HG03521 (cell line): ENCODE data around the gene DNAH8.
"Not testable (repeated sequence)": the region's sequence is repeated elsewhere in the genome, so short reads cannot be mapped to it uniquely, and the experiment has no call there.

ENCODE experiments used
- ATAC-seq: cut with Tn5 transposase; IDR thresholded peaks from one replicate; pipeline ENCODE4 v1.9.1; 2021; ENCODE audit warnings: mild to moderate bottlenecking, moderate library complexity; ENCODE audit not compliant: unreplicated experiment

The DNAH8 gene

GRCh38 chr6:38882157-38882556 lies 167.0 kb downstream of the DNAH8 start:
- no peak for ATAC-seq

- ATAC-seq: no peak
Measured at GRCh38 chr6:38897507-38897906, 182.4 kb downstream of the DNAH8 start.

DNA sequence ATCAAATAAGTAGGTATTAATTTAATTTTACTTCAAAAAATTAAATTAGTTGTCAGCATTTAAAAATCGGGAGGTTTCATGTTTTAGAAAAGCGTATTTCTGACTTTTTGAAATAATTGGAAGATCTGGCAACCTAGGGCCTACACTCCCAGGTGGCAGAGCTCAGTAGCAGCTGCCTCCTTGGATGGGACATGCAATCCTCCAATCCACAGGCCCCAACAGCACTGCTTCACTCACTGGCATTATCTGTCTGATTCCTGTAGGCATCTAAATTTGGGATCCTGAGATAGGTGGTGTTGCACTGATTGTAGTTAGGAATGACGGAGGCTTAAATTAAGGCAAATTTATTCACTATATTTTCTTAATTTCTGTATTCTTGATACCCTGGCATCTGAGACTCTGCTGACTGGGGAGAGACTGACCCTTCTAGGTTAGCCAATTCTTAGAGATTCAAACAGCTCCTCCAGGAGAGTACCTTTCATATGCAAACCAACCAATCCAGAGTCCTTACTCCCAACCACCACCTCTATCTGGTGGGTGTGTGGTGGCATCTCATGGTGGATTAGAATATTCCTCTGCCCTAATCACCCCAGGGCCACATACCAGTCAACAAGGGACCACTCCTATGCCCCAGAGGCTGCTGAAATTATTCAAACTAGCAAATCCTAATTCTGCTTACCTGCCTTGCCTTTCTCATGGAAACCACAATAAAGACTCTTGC lies 186.9 kb downstream of the DNAH8 start:
- ATAC-seq: no peak

DNA sequence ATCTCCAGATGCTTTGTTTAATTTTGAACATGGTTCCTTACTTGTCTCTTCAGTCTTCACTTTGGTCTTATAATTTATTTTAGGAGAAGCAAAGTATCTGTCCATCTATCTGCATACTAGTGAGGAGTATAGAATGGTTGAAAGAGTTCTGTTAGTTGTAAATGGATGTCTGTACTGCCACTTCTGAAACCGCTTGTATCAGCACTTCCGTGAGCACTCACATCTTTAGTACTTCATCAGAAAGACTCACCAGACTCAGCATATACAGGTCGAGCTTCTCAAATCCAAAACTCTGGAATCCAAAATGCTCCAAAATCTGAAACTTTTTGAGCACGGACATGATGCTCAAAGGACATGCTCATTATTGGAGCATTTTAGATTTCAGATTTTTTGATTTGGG lies 191.5 kb downstream of the DNAH8 start:
- no peak for ATAC-seq

DNA sequence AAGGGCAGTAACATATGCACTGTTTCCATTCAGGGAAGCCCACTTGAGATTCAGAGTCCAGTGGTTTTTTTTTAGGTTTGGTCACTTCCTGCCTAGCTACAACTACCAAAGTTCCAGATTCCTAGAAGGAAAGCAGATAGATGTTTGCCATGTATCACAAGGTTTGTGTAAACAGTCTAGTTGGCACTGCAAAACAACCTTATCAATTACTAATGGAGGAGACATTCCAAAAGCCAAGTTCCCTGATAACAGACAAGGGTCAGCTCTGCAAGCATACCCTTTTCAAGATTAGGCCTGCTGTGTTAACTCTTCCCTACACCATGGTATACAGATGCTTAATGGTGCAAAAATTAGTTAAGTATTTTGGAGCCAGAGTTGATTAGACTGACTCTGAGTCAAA lies 192.2 kb downstream of the DNAH8 start:
- no peak for ATAC-seq

DNA sequence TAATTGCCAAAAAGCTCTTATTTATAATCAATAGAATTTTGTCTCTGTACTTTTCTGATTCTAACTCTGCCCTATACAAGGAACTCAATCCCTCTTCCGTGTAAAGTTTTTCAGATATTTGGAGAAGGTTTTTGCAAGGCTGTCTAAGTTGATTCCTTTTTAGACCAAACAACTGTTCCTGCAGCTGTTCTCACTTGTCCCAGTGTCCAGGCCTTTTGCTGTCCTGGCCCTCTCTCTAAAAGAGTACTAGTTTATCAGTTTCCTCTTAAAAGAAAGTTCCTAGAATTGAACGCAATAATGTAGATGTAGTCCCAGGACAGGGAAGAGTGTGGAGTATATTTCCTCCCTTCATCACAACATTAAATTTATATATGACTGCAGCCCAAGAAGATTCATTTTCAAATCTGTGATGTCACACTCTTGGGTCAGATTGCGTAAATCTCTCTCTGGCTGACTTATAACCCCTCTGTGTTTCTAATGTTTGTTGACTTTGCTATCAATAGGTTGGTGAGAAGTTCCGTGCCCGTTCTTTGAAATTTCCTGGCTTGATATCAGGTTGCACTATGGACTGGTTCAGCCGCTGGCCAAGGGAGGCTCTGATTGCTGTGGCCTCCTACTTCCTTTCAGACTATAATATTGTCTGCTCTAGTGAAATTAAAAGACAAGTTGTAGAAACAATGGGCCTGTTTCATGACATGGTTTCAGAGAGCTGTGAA lies 194.1 kb downstream of the DNAH8 start:
- no peak for ATAC-seq

DNA sequence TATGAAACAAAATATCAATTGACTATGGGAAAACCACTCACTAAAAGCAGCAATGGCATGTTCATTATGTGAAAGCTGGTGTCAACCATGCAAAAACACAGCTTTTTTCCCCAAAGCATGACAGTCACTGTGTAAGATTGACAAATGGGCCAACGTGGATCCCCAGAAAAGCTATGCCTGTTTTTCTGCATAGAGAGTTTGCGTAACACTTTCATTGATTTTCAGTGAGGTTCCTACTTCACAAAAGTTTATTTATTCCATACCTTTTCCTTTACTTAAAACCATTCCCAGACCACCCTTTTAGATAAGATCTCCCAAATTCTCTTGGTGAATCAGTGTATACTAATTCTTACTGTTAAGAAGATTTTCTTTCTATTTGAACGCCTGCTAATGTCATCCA lies 195.1 kb downstream of the DNAH8 start:
- no peak for ATAC-seq

- ATAC-seq: no peak
Measured at GRCh38 chr6:38912378-38912777, 197.3 kb downstream of the DNAH8 start.

- no peak for ATAC-seq
Measured at GRCh38 chr6:38915205-38915925, 200.3 kb downstream of the DNAH8 start.

DNA sequence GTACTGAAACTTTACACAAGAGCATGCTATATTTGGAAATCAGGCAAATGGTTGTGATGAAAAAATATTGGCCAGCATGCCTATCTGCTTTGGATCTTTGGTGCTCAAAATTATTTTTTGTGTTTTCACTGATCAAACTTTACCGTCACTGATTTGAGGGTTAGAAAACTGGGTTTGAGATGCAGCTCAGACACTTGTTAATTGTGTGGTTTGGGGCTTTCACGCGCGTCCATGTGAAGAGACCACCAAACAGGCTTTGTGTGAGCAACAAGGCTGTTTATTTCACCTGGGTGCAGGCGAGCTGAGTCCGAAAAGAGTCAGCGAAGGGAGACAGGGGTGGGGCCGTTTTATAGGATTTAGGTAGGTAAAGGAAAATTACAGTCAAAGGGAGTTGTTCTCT lies 206.4 kb downstream of the DNAH8 start:
- ATAC-seq: not testable (repeated sequence)

GRCh38 chr6:38924791-38925509 lies 209.8 kb downstream of the DNAH8 start:
- ATAC-seq: no peak

DNA sequence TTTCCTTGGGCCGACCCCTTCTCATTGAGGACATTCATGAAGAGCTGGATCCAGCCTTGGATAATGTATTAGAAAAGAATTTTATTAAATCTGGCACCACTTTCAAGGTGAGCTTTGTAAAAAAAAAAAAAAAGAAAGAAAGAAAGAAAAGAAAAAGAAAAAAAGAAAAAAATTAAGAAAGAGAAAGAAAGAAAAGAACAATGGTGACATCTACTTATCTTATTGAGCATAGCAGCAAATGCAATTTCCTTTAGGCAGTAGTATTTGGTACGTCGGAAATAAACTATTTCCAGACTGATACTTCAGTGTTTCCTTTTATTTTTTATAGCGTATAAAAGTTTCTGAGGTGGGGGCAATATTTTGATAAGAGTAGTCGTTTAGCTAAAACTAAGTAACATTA lies 214.4 kb downstream of the DNAH8 start:
- ATAC-seq: no peak

DNA sequence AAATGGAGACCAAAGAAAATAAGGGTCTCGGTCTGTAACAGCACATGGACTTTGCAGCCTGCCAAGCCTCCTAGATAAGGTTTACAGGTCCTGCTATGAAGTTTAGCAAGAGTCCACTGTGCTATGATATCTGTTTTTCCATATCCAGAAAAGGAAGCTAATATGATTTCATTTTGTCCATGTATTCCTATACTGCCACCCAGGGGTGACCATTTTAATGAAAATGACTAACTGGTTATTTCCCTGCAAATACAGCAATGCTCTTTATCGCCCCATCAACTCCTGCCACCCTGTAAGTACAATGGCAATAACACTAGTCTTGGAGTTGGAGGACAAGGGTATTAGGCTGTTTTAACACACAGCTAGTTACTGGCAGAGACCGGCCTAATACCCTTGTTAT lies 218.3 kb downstream of the DNAH8 start:
- no peak for ATAC-seq

DNA sequence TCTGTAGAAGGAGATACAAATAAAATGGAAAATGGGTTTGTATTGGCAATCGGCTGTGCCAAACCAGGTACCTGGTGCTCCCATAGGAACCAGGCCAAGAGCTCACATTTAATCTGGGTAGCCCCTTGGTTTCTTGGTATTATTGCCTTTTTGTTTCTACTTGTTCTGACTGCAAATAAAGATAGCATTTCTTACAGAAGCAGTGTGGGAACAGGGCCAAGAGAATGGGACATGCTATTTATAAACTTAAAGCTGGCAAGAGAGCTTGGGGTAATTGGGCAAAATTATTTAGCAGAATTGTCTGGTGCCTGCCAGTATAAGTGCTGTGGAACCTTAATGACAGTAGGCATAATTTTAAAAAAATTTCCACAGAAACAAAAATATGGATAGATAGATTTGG lies 219.9 kb downstream of the DNAH8 start:
- ATAC-seq: no peak

DNA sequence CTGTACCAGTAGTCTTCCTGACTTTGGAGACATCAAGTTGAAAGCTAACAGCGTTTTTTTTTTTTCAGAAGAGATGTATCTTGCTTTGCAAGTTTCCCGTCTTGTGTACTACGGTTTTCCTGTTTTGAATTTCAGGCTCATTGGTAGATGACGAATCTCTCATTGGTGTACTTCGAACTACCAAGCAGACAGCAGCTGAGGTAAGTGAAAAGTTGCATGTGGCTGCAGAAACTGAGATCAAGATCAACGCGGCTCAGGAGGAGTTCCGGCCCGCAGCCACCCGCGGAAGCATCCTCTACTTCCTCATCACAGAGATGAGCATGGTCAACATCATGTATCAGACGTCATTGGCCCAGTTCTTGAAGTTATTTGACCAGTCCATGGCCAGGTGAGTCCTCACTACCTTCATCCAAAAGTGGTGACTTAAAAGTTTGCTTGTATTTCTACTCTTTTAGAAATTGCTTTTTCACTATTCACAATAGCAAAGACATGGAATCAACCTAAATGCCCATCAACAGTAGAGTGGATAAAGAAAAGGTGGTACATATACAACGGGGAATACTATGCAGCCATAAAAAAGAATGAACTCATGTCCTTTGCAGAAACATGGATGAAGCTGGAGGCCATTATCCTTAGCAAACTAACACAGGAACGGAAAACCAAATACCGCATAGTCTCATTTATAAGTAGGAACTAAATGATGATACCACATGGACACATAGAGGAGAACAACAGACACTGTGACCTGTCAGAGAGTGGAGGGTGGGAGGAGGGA lies 222.9 kb downstream of the DNAH8 start:
- no peak for ATAC-seq

GRCh38 chr6:38938741-38939140 lies 223.6 kb downstream of the DNAH8 start:
- no peak for ATAC-seq

- no peak for ATAC-seq
Measured at GRCh38 chr6:38942442-38942841, 227.3 kb downstream of the DNAH8 start.

- no peak for ATAC-seq
Measured at GRCh38 chr6:38942965-38943364, 227.9 kb downstream of the DNAH8 start.

DNA sequence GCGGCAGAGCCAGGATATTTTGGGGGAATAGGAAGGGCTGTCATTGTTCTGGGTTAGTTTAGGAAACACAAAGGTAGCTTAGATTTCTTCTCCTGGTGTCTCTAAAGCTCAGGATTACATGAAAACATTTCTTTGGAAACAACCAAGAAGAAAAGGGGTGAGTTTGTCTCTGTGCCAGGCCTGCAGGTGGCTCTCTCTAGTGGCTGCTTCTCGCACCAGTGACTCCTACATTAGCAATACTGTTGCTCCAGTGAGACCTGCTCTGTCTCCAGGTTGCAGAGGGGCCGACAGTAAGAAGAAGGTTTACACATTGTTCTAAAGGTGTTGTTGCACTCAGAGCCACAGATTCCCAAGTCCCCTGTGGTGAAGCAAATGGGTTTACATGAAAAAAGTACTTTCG lies 228.9 kb downstream of the DNAH8 start:
- no peak for ATAC-seq

DNA sequence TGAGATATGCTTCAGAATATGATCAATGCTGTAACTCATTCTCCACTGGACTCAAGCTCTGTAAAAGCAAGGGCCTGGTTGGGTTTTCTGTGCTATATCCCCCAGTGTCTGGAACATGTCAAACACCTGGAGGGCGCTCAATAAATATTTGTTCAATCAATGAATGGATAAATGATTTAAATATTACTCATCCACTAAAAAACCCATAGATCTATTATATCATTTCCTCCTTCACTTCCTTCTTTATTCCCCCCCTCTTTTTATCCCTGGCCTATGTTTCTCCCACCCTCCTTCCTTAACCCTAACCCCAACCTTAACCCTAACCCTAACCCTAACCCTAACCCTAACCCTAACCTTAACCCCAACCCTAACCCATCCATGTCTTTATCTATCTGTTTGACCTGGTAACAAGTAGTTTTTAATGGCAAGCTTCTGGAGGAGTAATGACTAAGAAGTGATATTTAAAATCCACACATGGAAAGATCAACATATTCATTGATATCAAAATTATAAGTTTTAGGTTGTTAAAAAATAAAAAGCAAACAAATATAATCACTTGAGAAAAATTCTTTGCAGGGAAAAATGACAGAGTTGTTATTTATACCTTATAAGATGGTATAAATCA lies 229.7 kb downstream of the DNAH8 start:
- no peak for ATAC-seq
